Testis (tissue), 3 donors: ENCODE data around the gene POLRMT. TPM values are rescaled to one million over a fixed set of nuclear protein-coding genes. Genes with fewer than 3 reads are reported as not detected.

Experiments
- DNase-seq: peaks from one replicate; pipeline ENCODE4 v3.0.0-alpha.2; 2019
- H3K27ac ChIP-seq, 2 donors: fragments of 200-600 bp; sonication (generic); one replicate each; pipeline ENCODE4 v1.5.1; 2019
- H3K27me3 ChIP-seq: fragments of 200-600 bp; sonication (generic); one replicate; pipeline ENCODE4 v1.5.1; 2019
- H3K36me3 ChIP-seq: fragments of 200-600 bp; sonication (generic); one replicate; pipeline ENCODE4 v1.5.1; 2017; ENCODE audit warnings: low read depth; ENCODE audit errors: missing control alignments
- H3K4me1 ChIP-seq: fragments of 200-600 bp; sonication (generic); one replicate; pipeline ENCODE4 v1.5.1; 2019
- H3K4me3 ChIP-seq, 2 donors: fragments of 200-600 bp; sonication (generic); one replicate each; pipeline ENCODE4 v1.5.1; 2017 to 2019
- H3K9me3 ChIP-seq: fragments of 200-600 bp; sonication (generic); one replicate; pipeline ENCODE4 v1.5.1; 2017
- POLR2A ChIP-seq: fragments of 450-650 bp; IDR thresholded peaks from one replicate; pipeline ENCODE4 v1.6.1; 2017; ENCODE audit warnings: antibody characterized with exemption, mild to moderate bottlenecking, moderate library complexity
- WGBS, 2 donors: methylation state at CpG; one replicate each; pipeline ENCODE4 v1.1.5; 2018; 5-methylcytosine and 5-hydroxymethylcytosine counted together
- intact Hi-C: fragments of 100-400 bp; cut with DNase I; formaldehyde crosslinking; loops from one replicate; pipeline ENCODE4 v1.15.1; 2023; ENCODE audit warnings: low total_unique reads
- polyA plus RNA-seq: library from polyadenylated mRNA; stranded (reverse); fragments of 350-450 nt; fragmentation: Illumina TruSeq; extraction: RNeasy Lipid Tissue Mini Kit (QIAGEN cat#74804); gene quantifications from one replicate; pipeline ENCODE4 v1.2.3, GENCODE V29; 2014; ENCODE audit warnings: low read depth, low replicate concordance; ENCODE audit not compliant: insufficient read depth
- total RNA-seq, 2 donors: library from RNA; depleted of rRNA; stranded (reverse); fragments of >200 nt; gene quantifications; one replicate each; pipeline ENCODE4 v1.2.3, GENCODE V29; 2016
- TF ChIP-seq, protein P1 (sequence below), 3 experiments: fragments of 450-650 bp in 2 of 3; fragments of 200-600 bp in 1 of 3; sonication (generic) in 1 of 3; IDR thresholded peaks; one replicate each; pipeline ENCODE4 v1.5.1; 2016 to 2019; ENCODE audit warnings: antibody characterized with exemption in 3 of 3, mild to moderate bottlenecking in 2 of 3, moderate library complexity in 1 of 3

POLRMT gene
- total and polyA plus RNA-seq, 3 donors from 2014 or later: 116 to 178 (median 137) TPM

GRCh38 chr19:645912-646778 lies 12.8 kb upstream of the POLRMT start:
- no peaks in the 10 kb centered on the region for H3K36me3 ChIP-seq
- intact Hi-C loops: no loop called here
- no peaks in the 10 kb centered on the region for H3K9me3 ChIP-seq
- WGBS, 2 donors: 92 to 94% methylated on average over 26 to 62 of the region's 62 CpGs
- H3K27me3 ChIP-seq: no peaks in the 10 kb centered on the region
- no peak overlapping the region for H3K4me3 ChIP-seq
- H3K4me1 ChIP-seq: peaks cover 6% of the 10 kb centered on the region
- no peak for DNase-seq
- TF ChIP-seq, protein P1, sequence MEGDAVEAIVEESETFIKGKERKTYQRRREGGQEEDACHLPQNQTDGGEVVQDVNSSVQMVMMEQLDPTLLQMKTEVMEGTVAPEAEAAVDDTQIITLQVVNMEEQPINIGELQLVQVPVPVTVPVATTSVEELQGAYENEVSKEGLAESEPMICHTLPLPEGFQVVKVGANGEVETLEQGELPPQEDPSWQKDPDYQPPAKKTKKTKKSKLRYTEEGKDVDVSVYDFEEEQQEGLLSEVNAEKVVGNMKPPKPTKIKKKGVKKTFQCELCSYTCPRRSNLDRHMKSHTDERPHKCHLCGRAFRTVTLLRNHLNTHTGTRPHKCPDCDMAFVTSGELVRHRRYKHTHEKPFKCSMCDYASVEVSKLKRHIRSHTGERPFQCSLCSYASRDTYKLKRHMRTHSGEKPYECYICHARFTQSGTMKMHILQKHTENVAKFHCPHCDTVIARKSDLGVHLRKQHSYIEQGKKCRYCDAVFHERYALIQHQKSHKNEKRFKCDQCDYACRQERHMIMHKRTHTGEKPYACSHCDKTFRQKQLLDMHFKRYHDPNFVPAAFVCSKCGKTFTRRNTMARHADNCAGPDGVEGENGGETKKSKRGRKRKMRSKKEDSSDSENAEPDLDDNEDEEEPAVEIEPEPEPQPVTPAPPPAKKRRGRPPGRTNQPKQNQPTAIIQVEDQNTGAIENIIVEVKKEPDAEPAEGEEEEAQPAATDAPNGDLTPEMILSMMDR (IDR thresholded peaks at IDR 0.05): no peak
- H3K27ac ChIP-seq: no peak overlapping the region

DNA sequence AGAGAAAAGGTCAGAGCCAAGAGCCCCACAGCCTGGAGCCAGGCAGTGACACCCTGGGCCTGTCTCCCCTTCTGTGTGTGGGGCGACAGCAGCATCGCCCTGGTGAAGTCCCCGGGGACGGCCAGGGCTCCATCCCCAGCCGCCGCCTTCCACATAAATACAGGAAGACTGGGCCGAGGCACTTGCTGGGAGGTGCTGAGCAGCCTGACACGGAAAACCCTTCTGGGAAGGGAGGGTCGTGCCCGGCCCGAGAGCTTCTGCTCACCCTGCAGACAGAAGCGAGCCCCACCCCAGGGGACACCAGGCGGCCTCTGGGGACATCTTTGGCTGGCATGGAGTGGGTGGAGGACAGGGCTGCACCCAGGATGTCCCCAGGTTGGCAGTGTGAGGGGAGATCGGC lies 11.5 kb upstream of the POLRMT start:
- Histone ChIP-seq H3K4me1 (peaks cover 9% of the 10 kb centered on the region), H3K27me3 (no peaks in the 10 kb centered on the region), H3K27ac (no peak overlapping the region), H3K9me3 (no peaks in the 10 kb centered on the region), H3K4me3 (no peak overlapping the region), H3K36me3 (no peaks in the 10 kb centered on the region)
- no peak for TF ChIP-seq POLR2A
- TF ChIP-seq, protein P1 (IDR thresholded peaks at IDR 0.05): no peak
- DNase-seq: no peak
- intact Hi-C loops: no loop called here
- WGBS, 2 donors: 84% methylated on average over 14 of the region's 14 CpGs; no CpG with 5 or more reads in 1 of the 2 donors

DNA sequence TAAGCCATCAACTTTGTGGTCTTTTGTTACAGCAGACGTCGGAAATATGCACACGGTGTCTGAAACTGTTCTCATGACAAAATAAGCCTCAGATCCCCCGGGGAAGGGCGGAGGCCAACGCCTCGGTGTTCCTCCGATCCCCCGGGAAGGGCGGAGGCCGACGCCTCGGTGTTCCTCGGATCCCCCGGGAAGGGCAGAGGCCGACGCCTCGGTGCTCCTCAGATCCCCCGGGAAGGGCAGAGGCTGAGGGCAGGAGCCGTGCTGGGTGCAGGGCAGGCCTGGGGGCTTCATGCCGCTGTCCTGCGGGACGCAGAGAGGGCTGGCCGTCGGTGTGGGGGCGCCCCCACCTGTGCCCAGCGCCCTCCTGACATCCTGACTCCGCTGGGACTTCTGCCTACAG lies 11.0 kb upstream of the POLRMT start:
- WGBS, 2 donors: 81% methylated on average over 22 to 28 of the region's 28 CpGs

DNA sequence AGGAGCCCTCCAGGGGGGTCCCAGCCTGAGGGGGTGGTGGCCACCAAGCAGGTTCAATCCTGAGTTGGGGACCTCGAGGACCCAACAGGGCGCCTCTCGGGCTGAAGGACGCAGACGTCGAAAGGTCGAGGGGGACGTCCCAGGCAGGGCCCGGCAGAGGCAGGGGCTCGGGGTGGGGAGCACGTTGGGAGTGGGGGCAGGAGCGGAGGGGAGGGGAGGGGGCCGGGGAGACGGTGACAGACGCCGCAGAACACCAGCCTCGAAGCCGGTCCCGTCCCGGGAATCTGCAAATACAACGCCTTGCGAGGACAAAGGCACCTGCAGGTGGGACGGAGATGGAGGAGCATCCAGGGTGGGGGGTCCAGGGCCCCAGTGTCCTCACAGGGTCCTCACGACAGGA lies 10.4 kb upstream of the POLRMT start:
- no peak overlapping the region for H3K27ac ChIP-seq
- no peak overlapping the region for H3K4me3 ChIP-seq
- H3K27me3 ChIP-seq: no peaks in the 10 kb centered on the region
- TF ChIP-seq POLR2A: no peak
- TF ChIP-seq, protein P1 (IDR thresholded peaks at IDR 0.05): no peak
- H3K4me1 ChIP-seq: peaks cover 15% of the 10 kb centered on the region
- H3K9me3 ChIP-seq: no peaks in the 10 kb centered on the region
- H3K36me3 ChIP-seq: no peaks in the 10 kb centered on the region
- WGBS, 2 donors: 90 to 92% methylated on average over 24 of the region's 24 CpGs
- intact Hi-C loops: no loop called here
- no peak for DNase-seq

More for the DNA sequence above, 11.0 kb upstream of the POLRMT start:
- TF ChIP-seq, protein P1 (IDR thresholded peaks at IDR 0.05): no peak
- no peak for TF ChIP-seq POLR2A
- Histone ChIP-seq H3K9me3 (no peaks in the 10 kb centered on the region), H3K27ac (no peak overlapping the region), H3K4me1 (peaks cover 9% of the 10 kb centered on the region), H3K4me3 (no peak overlapping the region), H3K36me3 (no peaks in the 10 kb centered on the region), H3K27me3 (no peaks in the 10 kb centered on the region)
- no peak for DNase-seq
- intact Hi-C loops: no loop called here
